ENCODE results near the gene ICA1.
"Not testable (repeated sequence)": the region's sequence is repeated elsewhere in the genome, so short reads cannot be mapped to it uniquely, and the experiment has no call there.

The ICA1 gene

DNA sequence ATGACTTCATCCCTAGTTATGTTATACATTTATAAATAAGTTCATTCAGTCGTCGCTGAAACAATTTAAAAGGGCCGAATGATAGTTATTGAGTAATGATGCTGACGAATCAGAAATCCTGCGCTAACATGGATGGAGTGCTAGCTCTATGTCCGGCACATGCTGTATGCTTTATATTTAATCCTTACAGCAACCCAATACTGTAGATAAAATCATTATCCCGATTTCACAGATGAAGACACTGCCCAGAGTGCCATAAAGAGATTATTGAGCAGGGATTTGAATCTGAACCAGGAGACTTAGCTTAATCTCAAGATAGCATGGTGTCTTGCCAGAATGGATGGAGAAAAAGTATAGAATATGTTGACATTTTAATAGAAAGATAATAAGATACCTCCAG, 1.1 kb upstream of the ICA1 start:
- no peak for DNase-seq (ENCODE audit: low read depth in 4 of 4, low spot score in 1 of 4)

DNA sequence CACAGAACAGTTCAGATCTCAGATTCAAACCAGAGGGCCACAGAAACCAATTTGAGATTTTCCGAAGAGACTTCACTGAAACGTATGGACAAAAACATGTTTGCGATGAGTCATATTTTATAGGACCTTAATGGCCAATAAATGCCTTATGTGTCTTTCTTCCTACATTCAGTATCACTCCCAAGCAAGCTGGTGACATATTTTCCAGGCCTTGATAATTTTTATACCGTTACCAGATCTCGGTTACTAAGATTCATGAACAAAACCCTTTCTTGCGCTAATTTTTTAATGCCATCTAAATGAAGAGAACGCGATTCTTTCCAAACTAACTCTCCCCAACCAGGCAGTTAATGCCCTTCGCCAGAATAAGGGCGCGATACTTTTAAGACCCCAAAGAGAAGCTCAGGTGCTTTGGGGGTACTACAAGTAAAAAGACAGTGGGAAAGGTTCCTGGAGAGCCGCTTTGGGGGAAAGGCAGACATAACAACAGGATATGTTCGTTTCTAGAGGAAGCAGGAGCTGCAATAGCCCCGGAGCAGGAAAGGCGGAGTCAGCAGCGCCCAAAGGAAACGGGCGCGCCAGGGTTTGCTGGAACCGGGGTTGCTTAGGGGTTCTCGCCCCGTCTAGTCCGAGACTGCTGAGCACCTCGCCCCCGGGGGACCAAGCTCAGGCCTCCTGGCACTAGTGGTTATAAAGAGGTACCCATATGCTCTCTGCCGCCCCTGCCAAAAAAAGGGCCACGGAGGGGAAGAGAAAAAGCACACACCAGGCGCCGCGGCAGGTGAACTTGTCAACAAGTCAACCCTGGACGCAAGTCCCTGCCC, 884 bp downstream of the ICA1 start:
- DNase-seq (ENCODE audit: low read depth in 4 of 4, low spot score in 1 of 4) = no peak

DNA sequence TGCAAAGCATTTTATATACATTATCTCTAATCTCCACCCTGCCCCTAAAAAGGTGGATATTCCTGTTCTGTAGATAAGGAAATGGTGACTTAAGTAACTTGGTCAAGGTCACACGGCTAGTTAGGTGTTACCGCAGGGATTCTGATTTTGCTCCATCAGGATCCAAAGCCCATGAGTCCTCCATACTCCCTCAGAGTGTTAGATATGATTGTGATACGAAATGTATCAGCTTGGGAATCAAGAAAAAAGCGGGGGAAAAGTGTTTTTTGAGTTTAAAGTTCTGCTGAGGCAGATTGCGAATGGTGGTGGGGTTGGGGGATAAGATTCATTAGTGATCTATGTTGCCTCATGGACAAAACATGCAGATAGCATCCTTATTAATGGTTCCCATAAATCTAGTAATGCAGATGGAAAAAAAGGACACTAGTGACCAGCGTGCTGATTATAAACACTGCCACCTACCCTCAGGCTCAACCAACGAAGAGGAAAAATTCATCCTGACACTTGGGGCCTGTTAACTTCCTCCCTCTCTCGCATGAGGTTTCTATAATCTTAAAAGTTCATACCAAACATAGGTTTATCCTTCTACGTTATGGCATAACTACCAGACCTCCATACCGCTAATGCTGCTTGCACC, 2.3 kb downstream of the ICA1 start:
- no peak for DNase-seq (ENCODE audit: low read depth in 4 of 4, low spot score in 1 of 4)

DNA sequence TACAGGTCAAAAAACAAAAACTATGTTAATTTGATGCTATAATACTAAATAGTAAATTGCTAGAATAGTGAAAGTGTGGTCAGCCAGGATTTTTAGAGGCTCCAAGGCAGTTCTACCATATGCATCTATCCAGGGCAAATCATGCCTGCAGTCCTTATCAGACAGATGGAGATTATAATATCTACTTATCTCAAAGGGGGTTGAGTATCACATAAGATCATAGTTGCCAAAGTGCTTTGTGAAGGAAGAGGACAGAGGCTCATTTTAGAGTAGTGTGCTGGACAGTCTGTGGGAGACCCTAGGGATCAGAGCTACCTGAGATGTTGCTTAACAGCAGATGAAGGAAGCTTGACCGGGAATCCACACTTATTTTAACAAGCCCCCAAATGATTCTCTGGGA, 3.2 kb downstream of the ICA1 start:
- no peak for DNase-seq (ENCODE audit: low read depth in 4 of 4, low spot score in 1 of 4)

DNA sequence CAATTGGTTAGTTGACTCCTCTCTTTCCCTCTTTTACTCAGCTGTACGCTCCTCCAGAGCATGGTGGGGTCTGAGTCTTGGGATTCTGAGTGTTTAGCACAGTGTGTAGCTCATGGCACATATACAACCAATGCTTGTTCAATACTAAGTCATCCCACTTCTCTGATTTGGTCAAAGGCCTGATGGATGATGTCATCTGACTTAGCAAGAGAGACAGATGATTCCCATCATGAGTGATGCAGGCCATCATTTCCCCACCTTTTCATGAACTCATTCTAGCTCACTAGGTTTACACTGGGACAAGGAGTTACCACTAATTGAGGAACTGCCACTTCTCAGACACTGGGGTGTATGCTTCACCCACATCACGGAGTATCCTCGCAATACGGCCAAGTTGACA, 3.8 kb downstream of the ICA1 start:
- no peak for DNase-seq (ENCODE audit: low read depth in 4 of 4, low spot score in 1 of 4)

DNA sequence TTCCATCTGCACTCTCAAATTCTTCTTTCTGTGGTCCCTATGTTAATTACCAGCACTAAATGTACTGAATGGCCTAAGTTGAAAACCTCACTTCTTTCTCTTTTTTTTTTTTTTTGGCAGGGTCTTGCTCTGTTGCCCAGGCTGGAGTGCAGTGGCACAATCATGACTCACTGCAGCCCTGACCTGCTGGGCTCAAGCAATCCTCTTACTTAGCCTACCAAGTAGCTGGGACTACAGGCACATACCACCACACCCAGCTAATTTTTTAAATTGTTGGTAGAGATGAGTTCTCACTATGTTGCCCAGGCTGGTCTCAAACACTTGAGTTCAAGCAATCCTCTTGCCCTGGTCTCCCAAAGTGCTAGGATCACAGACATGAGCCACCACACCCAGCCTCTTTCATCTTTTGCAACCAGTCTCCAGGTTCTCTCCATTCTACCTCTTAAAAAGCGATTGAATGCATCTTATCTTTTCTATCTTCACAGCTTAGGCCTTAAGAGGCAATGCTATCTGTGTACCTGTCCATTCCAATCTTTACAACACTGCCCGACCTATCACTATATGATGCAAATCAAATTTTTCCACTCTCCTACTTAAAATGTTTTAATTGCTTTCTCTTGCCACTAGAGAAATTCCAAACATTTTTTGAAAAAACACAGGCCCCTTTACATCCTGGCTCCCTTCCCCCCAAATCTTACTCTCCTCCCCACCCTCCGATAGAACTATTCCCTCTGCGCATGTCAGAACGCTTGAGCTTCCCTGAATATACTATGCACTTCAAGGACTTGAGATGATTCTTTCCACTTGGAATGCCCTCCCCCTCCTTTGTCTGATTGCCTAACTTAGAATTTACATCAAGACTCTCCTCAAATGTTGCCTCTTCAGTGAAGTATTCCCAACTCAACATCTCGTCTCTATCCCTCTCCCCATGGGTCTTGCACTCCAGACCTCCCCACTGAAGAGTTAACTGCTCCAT, 6.0 kb downstream of the ICA1 start:
- no peak for DNase-seq (ENCODE audit: low read depth in 4 of 4, low spot score in 1 of 4)

DNA sequence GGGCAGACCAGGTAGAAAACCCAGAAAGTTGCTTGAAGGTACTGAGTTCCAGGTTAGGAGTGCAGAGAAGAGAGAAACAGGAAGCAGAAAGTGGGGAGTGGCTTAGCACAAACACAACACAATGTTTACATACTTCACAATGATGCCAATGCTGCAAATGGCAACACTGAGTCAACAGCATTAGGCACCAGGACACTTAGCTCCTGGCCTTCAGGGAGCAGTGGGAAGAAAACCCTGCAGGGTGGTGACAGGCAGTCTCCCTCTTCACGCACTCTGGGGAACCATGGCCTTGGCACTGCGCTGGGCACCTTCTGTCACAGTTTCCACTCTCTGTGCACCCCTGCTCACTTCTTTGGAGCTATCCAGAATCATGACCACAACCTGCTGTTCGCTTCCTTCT, 7.3 kb downstream of the ICA1 start:
- no peak for DNase-seq (ENCODE audit: low read depth in 4 of 4, low spot score in 1 of 4)

DNA sequence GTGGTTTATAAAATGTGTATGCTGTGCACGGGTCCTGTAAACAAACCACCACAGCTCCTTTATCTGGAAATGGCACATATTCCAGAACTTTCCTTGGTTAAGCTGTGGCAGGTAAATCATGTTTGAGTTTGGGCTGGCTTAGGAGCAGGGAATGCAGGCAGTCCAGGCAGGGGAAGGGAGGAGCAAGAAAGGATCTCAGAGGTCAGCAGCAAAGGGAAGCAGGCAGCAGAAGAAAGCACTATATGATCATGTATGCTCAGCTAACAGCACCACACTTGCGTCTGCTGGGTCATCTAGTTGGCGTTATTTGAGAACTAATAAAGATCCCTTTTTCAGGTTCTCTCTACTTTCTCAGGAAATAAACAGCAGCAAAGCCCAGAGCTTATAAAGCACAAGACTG, 7.8 kb downstream of the ICA1 start:
- DNase-seq (ENCODE audit: low read depth in 4 of 4, low spot score in 1 of 4) = no peak

DNA sequence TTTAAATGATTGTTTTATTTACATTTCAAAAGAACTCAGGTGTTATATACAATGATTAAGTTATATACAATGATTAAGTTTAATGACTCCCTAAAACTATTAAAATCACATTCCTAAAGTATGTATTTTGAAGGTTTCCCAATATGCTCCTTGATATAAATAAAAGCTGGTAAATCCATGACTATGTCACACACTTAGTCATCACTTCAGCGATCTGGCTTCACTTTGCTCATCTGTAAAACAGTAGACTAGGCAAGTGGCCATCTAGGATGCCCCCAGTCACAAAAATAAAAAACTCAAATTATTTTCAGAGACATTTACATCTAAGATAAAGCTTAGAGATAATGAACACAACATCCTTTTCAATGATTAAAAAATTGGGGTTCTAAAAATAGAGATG, 10.8 kb downstream of the ICA1 start:
- DNase-seq (ENCODE audit: low read depth in 4 of 4, low spot score in 1 of 4) = no peak

DNA sequence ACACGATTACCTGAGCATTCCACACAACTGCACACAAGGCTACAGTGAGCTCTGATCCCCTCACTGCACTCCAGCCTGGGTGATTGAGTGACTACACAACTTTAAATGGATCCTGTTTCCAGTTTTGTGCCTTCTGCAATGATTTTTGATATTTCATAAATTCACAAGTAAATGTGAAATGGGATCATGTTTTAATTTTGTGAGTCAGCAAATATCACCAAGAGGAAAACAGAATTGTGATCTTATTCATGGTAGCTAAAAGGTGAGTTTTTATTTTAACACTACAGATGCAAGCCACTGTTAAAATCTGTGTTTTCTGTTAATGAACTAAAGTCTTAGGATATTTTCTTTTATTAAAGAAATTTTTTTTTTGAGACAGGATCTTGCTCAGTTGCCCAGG, 11.4 kb downstream of the ICA1 start:
- no peak for DNase-seq (ENCODE audit: low read depth in 4 of 4, low spot score in 1 of 4)

DNA sequence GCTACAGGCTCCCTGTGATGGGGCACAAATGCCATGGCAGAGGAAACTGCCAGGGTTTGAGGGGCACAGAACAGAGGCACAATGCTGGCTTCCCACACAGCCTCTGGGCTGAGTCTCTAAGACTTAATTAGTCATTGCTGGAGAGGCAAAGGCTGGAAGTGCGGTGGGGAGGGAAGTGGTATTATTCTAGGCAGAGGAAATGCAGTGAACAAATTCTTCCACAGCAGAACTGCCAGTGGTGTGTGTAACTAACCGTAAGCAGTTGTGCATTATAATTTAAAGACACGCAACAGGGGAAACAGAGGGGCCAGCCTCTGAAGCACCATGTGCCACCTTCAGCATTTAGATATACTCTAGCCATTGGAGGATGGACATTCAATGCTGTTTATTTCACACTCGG, 12.8 kb downstream of the ICA1 start:
- no peak for DNase-seq (ENCODE audit: low read depth in 4 of 4, low spot score in 1 of 4)

DNA sequence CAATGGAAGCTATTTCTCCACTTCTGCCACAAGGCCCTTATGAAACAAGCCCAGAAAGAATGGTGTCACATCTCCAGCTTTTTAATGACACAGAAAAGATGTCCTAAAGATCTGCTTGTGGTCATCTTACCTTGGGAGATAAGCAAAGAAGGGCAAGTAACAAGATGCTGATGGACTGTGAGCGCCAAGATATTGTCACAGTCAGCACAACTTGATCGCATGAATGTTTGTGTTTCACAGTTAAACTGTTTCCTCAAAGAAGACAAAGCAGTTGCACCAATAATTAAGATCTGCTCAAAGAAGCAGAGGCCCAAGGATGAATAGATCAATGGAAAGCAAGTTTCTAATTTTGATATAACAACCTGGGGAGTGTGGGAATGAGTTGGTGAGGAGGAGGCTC, 15.9 kb downstream of the ICA1 start:
- no peak for DNase-seq (ENCODE audit: low read depth in 4 of 4, low spot score in 1 of 4)

DNA sequence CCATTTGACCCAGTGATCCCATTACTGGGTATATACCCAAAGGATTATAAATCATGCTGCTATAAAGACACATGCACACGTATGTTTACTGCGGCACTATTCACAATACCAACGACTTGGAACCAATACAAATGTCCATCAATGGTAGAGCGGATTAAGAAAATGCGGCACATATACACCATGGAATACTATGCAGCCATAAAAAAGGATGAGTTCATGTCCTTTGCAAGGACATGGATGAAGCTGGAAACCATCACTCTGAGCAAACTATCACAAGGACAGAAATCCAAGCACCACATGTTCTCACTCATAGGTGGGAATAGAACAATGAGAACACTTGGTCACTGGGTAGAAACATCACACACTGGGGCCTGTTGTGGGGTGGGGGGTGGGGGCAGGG, 16.9 kb downstream of the ICA1 start:
- DNase-seq (ENCODE audit: low read depth in 4 of 4, low spot score in 1 of 4) = not testable (repeated sequence)

DNA sequence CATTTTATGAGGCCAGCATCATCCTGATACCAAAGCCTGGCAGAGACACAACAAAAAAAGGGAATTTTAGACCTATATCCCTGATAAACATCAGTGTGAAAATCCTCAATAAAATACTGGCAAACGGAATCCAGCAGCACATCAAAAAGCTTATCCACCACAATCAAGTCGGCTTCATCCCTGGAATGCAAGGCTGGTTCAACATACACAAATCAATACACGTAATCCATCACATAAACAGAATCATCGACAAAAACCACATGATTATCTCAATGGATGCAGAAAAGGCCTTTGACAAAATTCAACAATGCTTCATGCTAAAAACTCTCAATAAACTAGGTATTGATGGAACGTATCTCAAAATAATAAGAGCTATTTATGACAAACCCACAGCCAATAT, 18.9 kb downstream of the ICA1 start:
- not testable (repeated sequence) for DNase-seq (ENCODE audit: low read depth in 4 of 4, low spot score in 1 of 4)

DNA sequence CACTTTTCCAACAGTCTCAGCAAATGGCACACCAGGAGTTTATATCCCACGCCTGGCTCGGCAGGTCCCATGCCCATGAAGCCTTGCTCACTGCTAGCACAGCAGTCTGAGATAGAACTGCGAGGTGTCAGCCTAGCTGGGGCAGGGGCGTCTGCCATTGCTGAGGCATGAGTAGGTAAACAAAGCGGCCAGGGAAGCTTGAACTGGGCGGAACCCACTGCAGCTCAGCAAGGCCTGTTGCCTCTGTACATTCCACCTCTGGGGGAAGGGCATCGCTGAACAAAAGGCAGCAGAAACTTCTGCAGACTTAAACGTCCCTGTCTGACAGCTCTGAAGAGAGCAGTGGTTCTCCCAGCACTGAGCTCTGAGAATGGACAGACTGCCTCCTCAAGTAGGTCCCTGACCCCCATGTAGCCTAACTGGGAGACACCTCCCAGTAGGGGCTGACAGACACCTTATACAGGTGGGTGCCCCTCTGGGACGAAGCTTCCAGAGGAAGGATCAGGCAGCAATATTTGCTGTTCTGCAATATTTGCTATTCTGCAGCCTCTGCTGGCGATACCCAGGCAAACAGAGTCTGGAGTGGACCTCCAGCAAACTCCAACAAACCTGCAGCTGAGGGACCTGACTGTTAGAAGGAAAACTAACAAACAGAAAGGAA, 22.1 kb downstream of the ICA1 start:
- DNase-seq (ENCODE audit: low read depth in 4 of 4, low spot score in 1 of 4) = not testable (repeated sequence)

DNA sequence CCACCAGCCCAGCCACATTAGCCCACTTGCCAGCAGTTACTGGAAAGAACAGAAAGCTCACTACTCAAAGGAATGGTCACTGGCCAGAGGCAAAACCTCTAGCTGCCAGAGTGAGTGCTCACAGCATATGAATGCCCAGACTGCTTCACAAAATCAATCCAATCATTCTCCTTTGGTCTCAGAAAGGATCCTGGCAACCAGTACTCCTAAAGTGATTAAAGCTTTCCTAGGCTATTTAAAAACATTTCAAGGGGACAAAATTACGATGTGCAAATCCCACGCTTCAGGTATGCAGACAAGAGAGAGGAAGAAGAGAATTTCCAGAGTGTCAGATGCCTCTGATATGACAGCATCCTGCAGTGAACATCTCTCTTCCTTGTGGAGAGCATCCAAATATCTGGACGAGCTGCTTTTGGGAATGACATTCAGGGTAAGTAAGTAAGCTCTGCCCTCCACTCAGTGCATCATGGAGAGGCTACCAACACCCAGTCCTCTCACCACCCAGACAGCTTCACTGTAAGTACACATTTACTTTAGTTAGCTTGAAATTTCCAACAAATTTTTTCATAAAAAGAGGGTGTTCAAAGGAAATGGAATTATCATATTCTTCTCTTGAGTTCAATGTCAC, 25.1 kb downstream of the ICA1 start:
- DNase-seq (ENCODE audit: low read depth in 4 of 4, low spot score in 1 of 4) = no peak

DNA sequence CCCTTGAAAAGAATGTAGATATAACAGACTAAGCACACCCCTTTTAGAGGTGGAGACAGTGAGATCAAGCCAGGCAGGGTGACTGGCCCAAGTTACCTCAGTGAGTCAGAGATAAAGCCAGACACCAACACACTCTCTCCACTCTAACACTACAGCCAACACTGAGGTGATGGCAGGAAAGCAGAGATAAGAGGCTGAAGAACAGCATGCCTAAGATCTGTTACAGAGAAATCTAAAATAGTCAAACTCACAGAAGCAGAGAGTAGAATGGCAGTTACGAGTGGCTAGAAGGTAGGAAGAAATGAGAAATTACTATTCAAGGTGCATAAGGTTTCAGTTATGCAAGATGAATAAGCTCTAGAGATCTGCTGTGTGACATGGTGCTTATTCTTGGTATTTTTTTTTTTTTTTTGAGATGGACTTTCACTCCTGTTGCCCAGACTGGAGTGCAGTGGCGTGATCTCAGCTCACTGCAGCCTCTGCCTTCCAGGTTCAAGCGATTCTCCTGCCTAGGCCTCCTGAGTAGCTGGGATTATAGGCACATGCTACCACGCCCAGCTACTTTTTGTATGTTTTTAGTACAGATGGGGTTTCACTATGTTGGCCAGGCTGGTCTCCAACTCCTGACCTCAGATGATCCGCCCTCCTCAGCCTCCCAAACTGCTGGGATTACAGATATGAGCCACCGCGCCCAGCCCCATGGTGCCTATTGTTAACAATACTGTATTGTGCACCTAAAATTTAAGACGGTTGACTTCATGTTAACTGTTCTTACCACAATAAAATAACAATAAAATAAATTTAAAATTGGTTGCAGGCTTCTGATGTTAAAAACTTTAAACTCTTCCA, 28.7 kb downstream of the ICA1 start:
- no peak for DNase-seq (ENCODE audit: low read depth in 4 of 4, low spot score in 1 of 4)

DNA sequence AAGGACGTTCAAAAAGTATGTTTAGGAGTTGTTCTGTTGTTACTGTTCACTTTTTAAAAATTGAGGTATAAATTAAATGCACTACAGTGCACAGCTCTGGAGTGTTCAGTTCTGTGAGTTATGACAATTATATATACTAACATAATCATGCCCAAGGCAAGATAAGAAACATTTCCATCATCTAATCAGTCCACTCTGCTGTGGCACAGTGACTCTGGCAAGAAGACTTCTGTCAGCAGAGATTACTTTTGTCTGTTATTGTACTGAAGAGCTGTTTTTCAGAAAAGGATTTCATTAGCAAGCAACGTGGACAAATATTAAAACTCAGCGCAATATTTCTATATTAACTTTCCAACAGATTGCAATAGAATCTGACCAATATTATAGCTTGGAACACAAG, 32.0 kb downstream of the ICA1 start:
- DNase-seq (ENCODE audit: low read depth in 4 of 4, low spot score in 1 of 4) = no peak

DNA sequence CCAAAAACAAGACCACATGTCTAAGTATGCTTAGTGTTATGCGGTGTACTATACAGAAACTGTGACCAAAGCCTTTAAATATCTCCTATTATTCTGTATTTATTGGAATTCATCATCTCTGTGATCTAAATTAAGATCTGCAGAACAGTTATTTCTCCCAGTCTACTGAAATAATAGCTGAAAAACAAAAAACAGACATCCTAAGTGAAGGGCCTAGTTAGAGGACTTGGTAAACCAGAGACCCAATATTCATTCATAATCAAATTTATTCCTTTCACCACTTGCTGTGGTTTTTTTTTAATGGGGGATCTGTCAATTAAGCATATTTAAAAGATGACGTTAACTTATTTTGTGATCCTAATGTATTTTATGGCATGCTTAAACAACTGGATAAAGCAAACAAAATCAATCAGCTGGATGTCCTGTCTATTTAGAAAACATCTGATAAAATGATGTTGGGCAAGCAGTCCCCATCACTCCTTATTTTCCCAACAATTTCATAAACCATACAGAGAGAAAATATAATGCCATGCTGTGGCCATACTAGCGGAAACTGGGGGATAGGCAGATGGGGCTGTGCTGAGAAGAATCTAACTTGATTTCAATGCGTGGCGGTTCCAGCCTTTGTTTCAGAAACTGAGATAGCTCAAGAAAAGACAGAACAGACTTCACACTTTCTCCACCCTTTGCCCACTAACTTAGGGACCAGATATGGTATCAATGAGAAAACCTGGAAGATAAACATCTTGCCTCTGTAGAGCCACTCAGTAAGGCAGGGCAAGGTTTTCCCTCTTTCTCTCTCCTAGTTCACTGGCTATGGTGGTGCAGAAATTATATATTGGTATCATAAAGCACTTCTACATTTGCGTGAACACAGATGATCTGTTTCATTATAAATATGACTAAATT, 32.9 kb downstream of the ICA1 start:
- no peak for DNase-seq (ENCODE audit: low read depth in 4 of 4, low spot score in 1 of 4)

Data from stimulated activated CD4-positive, alpha-beta T cell treated with anti-CD3 and anti-CD28 coated beads, Interleukin-1b, Interleukin-23, amount 100 ng/mL, for 24 hours (primary cell).